DMS 273 treated with DMSO at 0.1 percent for 48 hours (cell line): ENCODE results near the gene MYH15.

Source experiments
- DNase-seq: peaks from one replicate; lab custom pipeline; 2025; lab: John Stamatoyannopoulos, UW

Gene MYH15

DNA sequence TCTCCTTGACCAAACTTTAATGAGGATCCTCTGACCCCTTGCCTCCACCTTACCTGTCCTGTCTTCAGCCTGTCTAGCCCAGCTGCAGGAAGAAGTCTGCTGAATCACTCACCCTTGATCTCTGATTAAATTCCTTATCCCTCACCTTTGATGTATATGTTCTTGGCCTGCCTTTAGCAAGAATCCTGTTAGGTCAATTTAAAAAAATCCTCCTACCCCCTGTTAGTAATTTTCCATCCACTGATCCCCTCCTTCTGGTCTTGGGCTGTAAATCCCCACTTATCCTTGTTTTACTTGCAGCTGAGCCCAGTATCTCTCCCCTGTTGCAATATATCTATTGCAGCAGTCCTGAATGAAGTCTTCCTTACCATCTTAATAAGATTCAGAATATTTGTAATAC, 39.0 kb downstream of the MYH15 start:
- DNase-seq, result no peak

DNA sequence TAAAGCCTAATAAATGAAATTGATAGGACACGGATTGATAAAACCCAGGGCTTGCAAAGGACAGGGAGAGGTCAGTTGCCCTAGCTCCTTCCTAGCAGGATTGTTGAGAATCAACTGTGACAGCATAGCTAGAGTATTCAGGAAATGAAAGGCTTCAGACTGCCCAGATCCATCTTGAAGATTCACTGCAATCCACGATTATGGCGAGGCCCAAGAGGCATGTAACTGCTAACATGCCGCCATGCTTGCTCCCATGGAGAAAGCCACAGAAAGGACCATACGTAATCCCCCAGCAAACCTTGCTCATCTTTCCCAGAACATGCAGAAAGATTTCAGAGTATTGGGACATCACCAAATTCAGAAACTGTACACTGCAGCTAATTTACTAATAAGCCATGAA, 41.3 kb downstream of the MYH15 start:
- DNase-seq, result no peak

DNA sequence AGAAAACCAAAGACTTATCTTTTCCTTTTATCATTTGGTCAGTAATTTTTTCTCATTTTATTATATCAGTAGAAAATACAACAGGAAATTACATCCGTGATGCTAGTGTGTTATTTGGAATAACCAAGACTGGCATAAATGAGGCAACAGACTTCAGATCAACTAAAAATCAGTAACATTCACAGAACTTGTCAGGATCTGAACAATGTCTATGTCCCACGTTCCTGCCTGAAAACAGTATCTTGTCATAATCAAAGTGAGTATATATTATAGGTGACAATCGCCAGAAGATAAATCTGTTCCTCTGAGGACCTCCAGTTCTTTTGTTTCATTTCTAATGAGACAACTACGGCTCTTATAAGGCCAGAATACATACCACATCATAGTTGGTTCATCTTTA, 41.8 kb downstream of the MYH15 start:
- DNase-seq, result no peak

DNA sequence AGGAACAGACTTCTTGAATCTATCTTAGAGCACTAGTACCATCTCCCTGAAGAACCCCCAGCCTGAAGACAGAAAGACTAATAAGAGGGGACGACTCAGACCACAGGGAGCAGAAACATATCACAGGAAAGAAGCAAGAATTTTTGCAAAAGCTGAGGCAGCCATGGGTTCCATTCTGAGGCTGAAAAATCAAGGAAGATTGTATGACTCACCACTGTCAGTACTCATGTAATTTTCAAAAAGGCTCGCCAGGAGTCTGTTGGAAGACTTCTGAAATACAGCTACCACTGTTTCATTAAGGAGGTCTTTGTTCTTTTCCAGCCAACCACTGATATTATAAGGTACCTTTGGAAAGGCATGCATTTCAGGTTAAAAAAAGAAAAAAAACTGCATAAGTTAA, 47.5 kb downstream of the MYH15 start:
- DNase-seq, result no peak

DNA sequence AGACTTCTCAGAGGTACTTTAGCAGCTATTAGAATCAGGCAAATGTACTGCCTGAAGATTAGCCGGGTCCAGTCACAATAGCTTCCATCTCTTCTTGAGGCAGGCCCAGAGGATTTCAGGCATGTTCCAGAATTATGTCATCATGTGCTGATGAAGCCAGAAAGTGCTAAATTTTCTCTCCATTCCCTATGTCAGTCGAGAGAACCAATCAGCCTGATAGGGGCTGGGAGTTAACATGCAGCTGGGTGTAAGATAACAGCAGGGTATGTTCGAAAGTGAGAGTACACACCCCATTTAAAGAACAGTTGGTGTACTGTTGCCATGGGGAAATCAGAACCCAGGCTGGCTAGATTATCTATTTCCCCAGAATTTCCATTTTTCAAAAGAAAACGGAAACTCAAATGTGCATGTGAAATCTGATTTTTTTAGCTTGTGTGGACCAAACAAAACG, 48.7 kb downstream of the MYH15 start:
- DNase-seq, result no peak

DNA sequence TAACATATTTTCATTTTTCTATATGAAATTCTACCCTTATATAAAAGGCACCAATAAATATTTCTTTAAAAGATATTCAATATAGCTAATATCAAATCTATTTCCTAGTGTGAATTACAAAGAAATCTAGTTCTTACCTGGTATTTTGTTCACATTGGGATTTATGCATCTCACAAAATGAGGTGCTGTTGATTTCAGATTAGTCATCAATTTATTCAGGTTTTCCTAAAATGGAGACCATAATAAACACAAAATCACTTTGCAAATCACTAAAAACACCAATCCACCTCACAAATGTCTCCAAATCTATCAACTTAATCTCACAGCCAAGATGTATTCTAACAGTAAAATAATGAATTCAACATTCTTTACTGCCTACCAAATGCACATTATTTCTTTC, 51.2 kb downstream of the MYH15 start:
- DNase-seq, result no peak

DNA sequence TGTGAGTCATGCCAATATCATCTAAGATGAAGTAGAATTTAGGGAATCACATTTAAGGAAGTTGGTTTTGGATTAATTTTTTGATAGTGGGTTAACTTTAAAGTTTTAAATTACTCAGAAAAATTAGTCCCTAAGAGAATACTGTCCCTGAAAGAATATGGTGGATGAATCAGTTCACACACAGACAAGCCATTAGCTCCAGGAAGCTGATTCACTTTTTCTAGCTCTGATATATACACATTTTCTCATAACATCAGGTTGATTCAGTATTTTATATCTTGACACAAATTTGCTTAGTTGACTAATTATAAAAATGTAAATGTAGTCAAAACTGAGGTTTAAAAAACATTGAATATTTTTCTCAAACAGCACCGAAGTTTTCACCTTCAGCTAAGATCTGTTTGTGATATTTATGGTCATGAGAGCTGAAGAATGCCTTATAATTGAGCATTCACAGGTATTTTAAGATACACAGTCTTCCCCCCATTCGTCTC, 55.1 kb downstream of the MYH15 start:
- no peak for DNase-seq

DNA sequence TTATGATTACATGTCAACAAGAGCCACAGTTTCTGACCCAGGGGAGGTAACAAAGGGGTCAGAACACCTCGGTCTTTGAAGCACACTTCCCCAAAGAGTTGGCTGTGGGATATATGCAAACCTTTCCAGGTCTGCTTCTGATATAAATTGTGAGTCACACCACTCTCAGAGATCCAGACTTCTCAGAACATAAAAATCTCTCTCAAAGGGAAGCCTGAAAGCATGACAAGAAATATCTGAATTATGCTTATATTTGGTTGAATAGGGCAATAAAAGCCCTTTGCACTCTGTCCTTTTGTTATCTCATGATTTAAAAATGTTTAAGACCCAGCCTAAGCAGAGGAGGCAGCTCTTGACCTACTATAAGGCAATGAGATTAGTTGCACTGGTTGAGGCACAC, 56.8 kb downstream of the MYH15 start:
- DNase-seq, result no peak

DNA sequence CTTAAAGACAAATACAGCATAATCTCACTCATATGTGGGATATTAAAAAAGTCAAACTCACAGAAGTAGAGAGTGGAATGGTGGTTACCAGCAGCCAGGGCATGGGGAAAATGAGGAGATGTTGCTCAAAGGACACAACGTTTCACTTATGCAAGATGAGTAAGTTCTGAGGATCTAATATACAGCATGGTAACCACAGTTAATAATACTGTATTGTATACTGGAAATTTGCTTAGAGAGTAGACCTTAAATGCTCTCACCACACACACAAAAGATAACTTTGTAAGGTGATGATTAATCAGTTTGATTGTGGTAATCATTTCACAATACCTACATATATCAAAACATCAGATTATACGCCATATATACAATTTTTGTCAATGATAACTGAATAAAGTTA, 60.0 kb downstream of the MYH15 start:
- no peak for DNase-seq

DNA sequence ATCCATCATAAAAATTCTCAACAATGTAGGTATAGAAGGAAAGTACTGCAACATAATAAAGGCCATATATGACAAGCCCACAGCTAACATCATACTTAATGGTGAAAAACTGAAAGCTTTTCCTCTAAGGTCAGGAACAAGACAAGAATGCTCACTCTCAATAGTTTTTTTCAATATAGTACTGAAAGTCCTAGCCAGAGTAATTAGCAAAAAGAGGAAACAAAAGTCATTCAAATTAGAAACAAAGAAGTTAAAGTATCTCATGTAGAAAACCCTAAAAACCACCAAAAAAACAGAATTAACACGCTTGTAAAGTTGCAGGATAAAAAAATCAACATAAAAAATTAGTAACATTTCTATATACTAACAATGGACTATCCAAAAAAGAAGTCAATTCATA, 61.8 kb downstream of the MYH15 start:
- DNase-seq, result no peak

DNA sequence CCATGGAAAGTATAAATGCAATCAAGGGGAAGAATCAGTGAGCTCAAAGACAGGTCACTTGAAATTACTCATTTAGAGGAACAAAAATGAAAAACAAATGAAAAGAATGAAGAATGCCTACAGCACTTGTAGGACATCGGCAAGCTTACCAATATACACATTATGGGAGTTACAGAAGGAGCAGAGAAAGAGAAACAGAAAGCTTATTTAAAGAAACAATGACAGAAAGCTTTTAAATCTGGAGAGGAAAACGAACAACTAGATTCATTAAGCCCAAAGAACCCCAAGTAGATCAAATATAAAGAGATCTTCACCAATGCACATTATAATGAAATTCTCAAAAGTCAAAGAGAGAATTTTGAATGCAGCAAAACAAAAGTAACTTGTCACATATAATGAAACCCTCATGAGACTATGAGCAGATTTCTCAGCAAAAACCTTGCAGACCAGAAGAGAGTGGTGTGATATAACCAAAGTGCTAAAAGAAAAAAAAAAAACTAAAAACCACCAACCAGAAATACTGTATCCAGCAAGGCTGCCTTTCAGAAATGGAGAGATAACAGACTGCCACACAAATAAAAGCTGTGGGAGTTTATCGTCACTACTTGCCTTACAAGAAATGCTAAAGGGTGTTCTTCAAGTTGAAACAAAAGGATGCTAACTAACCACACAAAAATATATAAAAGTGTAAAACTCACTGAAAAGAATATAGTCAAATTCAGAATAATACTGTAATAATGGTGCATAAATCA, 63.1 kb downstream of the MYH15 start:
- no peak for DNase-seq

DNA sequence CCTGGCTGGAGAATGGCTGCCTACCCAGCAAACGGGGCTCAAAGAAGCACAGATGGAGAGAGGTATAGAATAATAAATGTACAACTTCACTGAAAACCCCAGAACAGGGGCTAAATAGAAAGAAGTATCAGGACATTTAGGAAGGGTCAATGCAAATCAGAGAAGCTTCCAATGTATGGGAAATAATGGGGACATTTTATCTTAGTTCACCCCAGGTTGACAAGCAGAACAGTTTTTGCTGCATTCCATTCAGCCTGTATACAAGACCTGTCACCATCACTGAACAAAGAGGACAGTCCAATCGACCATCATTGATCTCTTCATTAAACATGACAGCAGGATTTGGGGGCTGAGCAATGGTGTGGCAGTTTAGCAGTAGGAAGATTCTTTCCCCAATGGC, 68.1 kb downstream of the MYH15 start:
- no peak for DNase-seq

DNA sequence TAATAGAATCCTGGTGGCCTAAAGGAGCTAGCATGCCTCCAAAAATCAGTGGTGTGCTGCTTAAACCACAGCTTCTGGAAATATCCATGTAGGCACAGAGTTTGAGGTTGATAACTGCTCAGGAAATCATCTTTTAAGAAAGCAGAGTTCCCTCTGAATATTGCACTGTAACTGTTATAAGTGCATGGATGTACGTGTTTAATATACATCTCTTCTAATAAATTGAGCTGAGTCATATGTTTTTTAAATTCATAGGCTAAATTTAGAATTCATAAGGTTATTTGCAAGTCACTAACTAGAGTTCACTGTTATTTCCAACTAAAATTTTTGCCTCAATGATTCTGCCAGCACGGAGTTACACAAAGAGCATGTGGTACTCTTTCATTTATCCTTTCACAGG, 68.9 kb downstream of the MYH15 start:
- no peak for DNase-seq

DNA sequence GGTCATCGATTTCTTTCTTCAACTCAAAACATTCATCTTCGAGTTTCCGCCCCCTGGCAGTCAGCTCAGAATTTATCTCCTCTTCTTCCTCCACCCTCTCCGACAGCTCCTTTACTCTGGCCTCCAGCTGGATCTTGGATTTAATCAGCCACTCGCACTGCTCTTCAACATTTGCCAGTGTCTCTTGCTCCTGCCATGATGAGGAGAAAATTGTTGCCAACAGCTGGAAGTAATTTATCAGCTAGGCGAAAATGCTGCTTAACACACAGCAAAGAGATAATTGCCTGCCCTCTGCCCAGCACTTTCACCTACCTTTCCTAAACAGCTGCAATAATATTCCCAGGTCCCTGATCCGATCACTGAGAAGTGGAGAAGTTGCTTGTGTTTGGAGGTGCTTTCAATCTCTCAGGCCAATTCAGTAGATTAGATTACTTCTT, 69.3 kb downstream of the MYH15 start:
- DNase-seq, result no peak

DNA sequence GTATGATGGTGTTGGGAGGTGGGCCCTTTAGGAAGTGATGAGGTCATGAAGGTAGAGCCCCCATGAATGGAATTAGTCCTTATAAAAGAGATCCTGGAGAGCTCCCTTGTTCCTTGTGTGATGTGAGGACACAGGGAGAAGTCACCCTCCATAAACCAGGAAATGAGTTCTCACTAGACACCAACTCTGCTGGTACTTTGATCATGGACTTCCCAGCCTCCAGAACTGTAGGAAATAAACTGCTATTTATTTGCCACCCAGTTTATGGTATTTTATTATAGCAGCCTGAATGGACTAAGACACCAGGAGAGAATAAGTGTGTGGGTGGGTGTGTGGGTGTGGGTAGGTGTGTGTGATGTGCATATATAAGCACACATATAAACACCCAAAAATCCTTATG, 71.9 kb downstream of the MYH15 start:
- no peak for DNase-seq

DNA sequence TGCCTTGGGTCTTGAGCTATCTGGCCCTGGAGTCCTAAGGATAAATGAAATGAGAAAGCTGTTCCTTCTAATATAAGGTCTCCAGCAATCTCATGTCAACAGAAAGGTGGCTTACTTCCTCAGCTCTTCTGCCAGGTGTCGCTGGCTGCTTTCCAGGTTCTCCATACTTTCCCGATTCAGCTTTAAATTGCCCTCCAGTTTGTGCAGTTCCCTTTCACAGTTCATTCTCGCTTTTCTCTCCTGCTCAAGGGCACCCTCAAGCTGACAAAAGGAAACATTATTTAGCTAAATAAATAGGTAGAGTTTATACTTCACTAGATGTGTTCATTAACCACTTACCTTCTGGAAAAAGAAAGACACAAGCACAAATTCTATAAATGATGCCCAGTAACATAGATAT, 73.0 kb downstream of the MYH15 start:
- no peak for DNase-seq

DNA sequence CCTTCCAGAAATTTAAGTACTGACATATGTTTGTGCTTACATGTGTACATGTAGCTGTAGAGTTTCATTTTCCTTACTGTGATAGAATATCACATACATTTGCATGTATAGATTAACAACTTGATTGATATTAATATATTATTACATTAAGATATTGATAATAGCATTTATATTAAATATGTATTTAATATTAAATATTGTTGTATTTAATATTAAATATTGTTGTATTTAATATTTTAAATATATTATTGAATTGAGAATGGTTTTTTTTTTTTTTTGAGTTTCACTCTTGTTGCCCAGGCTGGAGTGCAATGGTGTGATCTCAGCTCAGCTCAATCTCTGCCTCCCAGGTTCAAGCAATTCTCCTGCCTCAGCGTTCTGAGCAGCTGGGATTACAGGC, 76.5 kb downstream of the MYH15 start:
- DNase-seq, result no peak

DNA sequence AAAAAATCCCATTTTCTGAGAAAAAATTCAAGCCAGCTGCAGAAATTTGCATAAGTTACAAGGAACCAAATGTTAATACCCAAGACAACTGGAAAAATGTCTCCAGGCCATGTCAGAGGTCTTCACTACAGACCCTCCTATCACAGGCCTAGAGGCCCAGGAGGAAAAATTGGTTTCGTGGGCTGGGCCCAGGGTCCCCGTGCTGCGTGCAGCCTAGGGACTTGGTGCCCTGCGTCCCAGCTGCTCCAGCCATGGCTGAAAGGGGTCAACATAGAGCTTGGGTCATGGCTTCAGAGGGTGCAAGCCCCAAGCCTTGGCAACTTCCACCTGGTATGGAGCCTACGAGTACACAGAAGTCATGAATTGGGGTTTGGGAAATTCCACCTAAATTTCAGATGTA, 78.0 kb downstream of the MYH15 start:
- DNase-seq, result no peak

DNA sequence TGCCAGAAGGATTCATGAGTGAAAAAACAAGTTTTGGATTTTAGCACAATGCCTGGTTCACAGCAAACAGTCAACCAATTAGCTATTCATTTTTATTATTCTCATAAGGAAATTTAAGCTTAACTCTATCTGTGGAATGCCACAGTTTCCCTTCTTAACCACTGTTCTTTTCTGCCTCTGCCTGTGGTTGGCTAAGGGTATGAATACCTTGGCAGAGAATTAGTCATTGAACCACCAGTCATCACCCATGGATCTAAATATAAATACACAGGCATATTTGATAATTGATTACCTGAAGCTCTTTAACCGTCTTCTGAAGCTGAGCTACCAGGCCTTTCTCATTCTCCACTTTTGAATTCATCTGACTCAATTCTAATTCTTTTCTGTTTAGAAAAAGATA, 79.9 kb downstream of the MYH15 start:
- DNase-seq, result no peak

DNA sequence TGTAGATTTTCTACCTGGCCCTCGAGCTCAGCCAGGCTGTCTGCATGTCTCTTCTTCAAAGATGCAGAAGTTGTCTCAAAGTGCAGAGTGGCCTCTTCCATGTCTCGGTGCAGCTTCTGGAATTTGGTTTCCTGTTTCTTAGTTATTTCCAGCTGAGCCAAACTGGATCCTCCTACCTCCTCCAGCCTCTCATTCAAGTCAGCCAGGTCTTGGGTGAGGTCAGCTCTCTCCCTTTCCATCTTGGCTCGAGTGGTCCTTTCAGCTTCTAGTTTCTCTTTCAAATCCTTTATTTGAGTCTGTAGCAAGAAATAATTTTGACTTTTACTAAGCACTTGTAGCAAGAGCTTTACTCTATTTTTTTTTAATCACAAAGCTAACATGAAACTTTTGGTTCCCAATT, 81.8 kb downstream of the MYH15 start:
- no peak for DNase-seq

DNA sequence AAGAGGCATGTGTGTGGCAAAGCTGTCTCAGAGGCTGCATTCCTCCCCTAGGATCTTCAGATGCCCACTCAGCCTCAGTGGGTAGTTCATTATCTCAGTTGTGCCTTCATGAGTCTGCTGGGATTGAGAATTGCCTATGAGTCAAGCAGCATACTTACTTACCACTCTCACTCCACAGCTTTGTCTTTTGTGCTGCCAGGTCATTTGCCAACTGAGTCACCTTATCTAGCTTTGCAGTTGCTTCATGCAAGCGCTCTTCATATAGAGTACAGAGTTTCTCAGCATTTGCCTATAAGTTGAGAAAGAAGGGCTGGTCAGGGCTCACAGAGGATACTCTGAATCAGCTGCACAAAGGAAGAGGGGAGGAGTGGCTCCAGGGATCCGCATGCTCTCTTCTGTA, 89.5 kb downstream of the MYH15 start:
- no peak for DNase-seq

DNA sequence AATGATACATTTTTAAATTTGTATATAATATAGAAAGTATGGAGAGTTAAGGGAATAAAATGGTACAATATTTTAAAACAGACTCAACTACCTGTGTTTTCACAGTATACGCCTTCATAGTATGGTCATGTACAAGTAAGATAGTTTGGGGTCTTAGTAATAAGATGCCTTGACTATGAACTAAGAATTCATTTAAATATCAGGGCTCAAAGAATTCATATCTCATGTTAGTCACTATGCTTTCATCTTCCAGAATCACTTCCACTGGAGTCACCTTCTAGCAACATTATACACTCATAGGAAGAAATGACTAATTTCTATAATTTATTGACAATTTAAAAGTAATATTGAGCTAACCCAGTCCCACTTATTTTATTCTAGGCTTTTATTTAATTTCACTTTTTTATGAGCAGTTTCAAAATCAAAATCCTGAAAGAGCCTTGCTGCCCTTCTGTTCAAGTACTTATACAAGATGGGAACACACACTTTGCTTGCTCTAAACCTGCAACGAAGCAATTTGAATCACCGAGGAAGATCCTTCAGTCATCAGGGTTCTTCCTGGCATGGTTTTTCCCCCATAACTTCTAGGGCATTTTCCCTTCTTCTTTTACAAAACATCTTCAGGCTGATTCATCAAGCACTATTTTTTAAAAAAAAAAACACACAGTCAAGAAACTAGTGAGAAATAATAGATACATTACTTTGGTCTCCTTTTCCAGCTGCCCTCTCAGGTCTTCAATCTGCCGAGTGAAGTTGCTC, 94.1 kb downstream of the MYH15 start:
- DNase-seq, result no peak

DNA sequence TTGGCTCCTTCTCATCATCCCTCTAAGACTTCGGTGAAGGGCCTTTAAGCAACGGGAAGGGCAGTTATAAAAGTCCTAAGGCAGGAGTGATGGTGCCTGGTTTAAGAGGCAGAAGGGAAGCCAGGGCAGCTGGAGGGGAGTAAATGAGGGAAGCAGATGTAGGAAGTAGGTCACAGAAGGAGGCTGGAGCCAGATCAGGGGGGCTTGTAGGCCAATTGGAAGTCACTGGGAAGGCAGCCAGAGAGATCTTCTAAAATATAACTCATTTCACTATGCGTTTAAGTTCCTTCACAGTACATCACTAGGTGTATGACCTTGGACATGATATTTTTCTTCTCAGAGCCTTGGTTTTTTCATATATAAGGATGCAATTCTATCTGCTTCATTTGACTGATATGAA, 94.7 kb downstream of the MYH15 start:
- peak; percentile 3 for DNase-seq

DNA sequence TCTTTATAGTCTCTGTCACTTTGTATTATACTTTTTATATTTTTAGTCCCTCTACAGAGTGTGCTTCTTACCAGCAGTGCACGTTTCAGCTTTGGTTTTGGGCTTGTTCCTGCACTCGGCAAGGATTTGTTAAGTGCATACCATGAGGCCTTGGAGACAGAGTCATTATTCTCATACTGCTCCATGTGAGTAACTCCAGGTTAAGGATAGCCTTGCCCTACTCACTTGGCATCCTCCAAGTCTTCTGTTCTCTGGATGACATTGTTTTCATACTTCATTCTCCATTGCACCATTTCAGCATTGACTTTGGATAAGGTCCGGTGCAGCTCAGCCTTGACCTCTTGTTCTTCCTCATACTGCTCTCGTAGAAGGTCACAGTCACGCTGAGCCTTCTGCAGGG, 96.4 kb downstream of the MYH15 start:
- no peak for DNase-seq
